GM12878 (cell line): ENCODE data around the gene BCHE. TPM values are rescaled to one million over a fixed set of nuclear protein-coding genes. Genes with fewer than 3 reads are reported as not detected.
"Not testable (repeated sequence)": the region's sequence is repeated elsewhere in the genome, so short reads cannot be mapped to it uniquely, and the experiment has no call there.

Experiments used
- ATAC-seq: fragments of 200-7000 bp; cut with Tn5 transposase; 3 replicates; pipeline ENCODE4 v1.9.1; 2020; ENCODE audit warnings: mild to moderate bottlenecking, moderate library complexity
- BruUV-seq: library from RNA; stranded (reverse); fragments of 400-500 nt; replicated peaks from 2 replicates; lab custom pipeline; 2021; lab: Mats Ljungman, UMichigan
- CTCF ChIA-PET: fragments of 300-600 bp; sonication (Branson Sonifier 250); formaldehyde crosslinking; extraction: SDS; loops from one replicate; lab custom pipeline; 2021; ENCODE audit warnings: inconsistent platforms; lab: Yijun Ruan, JAX
- POLR2A ChIA-PET: fragments of 350-600 bp; formaldehyde crosslinking; extraction: SDS; loops from one replicate; lab custom pipeline; 2021; ENCODE audit warnings: inconsistent platforms; lab: Charles Lee
- RAD21 ChIA-PET: fragments of 300-600 bp; sonication (Branson Sonifier 250); formaldehyde crosslinking; loops from one replicate; lab custom pipeline; 2023; ENCODE audit warnings: antibody characterized with exemption; ENCODE audit not compliant: unreplicated experiment; lab: Charles Lee
- SMC1A ChIA-PET: fragments of 300-600 bp; sonication (Branson Sonifier 250); formaldehyde crosslinking; loops from one replicate; lab custom pipeline; 2023; ENCODE audit not compliant: unreplicated experiment, uncharacterized antibody; lab: Charles Lee
- DNase-seq: peaks from one replicate; pipeline ENCODE4 v3.0.0-alpha.2; 2011; ENCODE audit warnings: low read depth, low spot score
- FAIRE-seq: peaks from 3 replicates; lab custom pipeline; 2011; peaks lifted over from hg19 to GRCh38; lab: Jason Lieb, UNC
- H2AFZ ChIP-seq: 2 replicates; pipeline ENCODE4 v1.6.0; 2011; ENCODE audit warnings: low read depth, low read length, control low read depth; ENCODE audit not compliant: control insufficient read depth
- H3K27ac ChIP-seq: 2 replicates; pipeline ENCODE4 v1.5.1; 2011; ENCODE audit warnings: control low read depth; ENCODE audit not compliant: control insufficient read depth, insufficient read depth
- H3K27me3 ChIP-seq, 2 experiments: replicated peaks in 1 of 2; 2 replicates each; pipeline versions ENCODE4 v1.6.0 to v1.6.1; 2011; ENCODE audit warnings: low read length in 1 of 2; ENCODE audit not compliant: control insufficient read depth in 2 of 2, insufficient read depth in 2 of 2
- H3K36me3 ChIP-seq, 2 experiments: 2 replicates each; pipeline ENCODE4 v1.5.1; 2011; ENCODE audit warnings: low read length in 1 of 2; ENCODE audit not compliant: control insufficient read depth in 2 of 2, insufficient read depth in 2 of 2
- H3K4me1 ChIP-seq: 2 replicates; pipeline ENCODE4 v1.6.1; 2011; ENCODE audit warnings: mild to moderate bottlenecking, low read length, moderate library complexity, mixed read lengths; ENCODE audit not compliant: control insufficient read depth, insufficient read depth
- H3K4me2 ChIP-seq: 2 replicates; pipeline ENCODE4 v1.6.0; 2011; ENCODE audit warnings: control low read depth; ENCODE audit not compliant: control insufficient read depth, insufficient read depth
- H3K4me3 ChIP-seq: fragments of 200-600 bp; sonication (generic); 2 replicates; pipeline ENCODE4 v1.5.1; 2016
- H3K79me2 ChIP-seq: 2 replicates; pipeline ENCODE4 v1.6.0; 2011; ENCODE audit warnings: low read length; ENCODE audit not compliant: control insufficient read depth, insufficient read depth
- H3K9ac ChIP-seq: 2 replicates; pipeline ENCODE4 v1.8.0; 2011; ENCODE audit warnings: low read length, control low read depth, mixed read lengths; ENCODE audit not compliant: control insufficient read depth, insufficient read depth
- H3K9me3 ChIP-seq: replicated peaks from 3 replicates; pipeline ENCODE4 v1.5.1; 2011; ENCODE audit warnings: mild to moderate bottlenecking, low read length; ENCODE audit not compliant: control insufficient read depth, insufficient read depth
- H4K20me1 ChIP-seq: 2 replicates; pipeline ENCODE4 v1.6.0; 2011; ENCODE audit not compliant: control insufficient read depth, insufficient read depth
- IKZF1 ChIP-seq: fragments of 450-650 bp; conservative IDR thresholded peaks from 2 replicates; pipeline ENCODE4 v1.6.1; 2017; ENCODE audit warnings: antibody characterized with exemption, mild to moderate bottlenecking
- WGBS: methylation state at CpG from one replicate; pipeline ENCODE4 v1.1.6; 2016; ENCODE audit warnings: low lambda C conversion rate; ENCODE audit not compliant: insufficient replicate concordance, insufficient coverage; ENCODE audit errors: missing lambda C conversion rate; 5-methylcytosine and 5-hydroxymethylcytosine counted together
- in situ Hi-C: fragments of 300-500 bp; cut with MboI; formaldehyde crosslinking; loops from 9 replicates; pipeline ENCODE4 v1.14.3; 2018; ENCODE audit warnings: mixed read lengths
- intact Hi-C: fragments of 100-400 bp; cut with micrococcal nuclease; formaldehyde crosslinking; loops from one replicate; pipeline ENCODE4 v1.14.2; 2022; ENCODE audit not compliant: unreplicated experiment
- polyA plus RNA-seq, 11 experiments: library from polyadenylated mRNA; depleted of rRNA in 4 of 11; unstranded in 6 of 11; stranded (reverse) in 5 of 11; fragments of >200 nt; fragmentation: Nextera tagmentation in 4 of 11; fragmentation: Illumina TruSeq in 1 of 11; extraction: Ambion mirVana in 4 of 11; extraction: Trizol in 1 of 11; gene quantifications; 1 replicate in 1 of 11; 2 replicates in 10 of 11; pipeline versions ENCODE4 v1.2.1 to v1.2.3, GENCODE V29; 2011 to 2016; ENCODE audit warnings: inconsistent platforms in 2 of 11, missing spikeins in 2 of 11, low read depth in 1 of 11
- total RNA-seq, 4 experiments: library from RNA; depleted of rRNA in 3 of 4; stranded (reverse); fragments of >200 nt in 3 of 4; fragmentation: Illumina TruSeq in 1 of 4; extraction: Trizol in 1 of 4; gene quantifications; 2 replicates each; pipeline versions ENCODE4 v1.2.1 to v1.2.3, GENCODE V29; 2013 to 2021
- TF ChIP-seq, protein P1 (sequence below): fragments of 450-650 bp; IDR thresholded peaks from 2 replicates; pipeline ENCODE4 v1.6.1; 2016; ENCODE audit warnings: mild to moderate bottlenecking
- TF ChIP-seq, protein P2 (sequence below): fragments of 450-650 bp; IDR thresholded peaks from 2 replicates; pipeline ENCODE4 v1.6.1; 2017; ENCODE audit warnings: mild to moderate bottlenecking

The BCHE gene
- total and polyA plus RNA-seq, 10 of the 15 experiments (the other 5 are each of a cell fraction or from before 2014, with no cell fraction given): 16.8 to 233 (median 29.3) TPM

DNA sequence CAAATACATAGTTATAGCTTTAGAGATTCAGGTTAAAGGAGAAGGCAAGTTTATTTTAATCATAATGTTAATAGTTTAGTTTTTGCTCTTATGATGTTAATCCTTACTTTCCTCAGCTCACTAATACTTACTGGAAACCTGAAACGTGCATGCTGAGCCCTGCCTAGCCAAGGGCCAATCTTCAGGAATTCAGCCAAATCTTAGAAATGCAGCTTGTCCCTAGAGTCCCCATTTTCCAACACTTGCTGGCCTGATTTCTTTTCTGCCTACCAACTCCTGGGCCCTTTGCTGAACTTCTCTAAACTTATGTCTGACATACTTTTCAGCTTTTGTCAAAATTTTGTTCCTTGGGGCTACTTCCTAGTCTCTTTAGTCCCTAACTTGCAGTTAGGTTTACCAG is 22.8 kb downstream of the BCHE start:
- ATAC-seq: no peak
- Histone ChIP-seq H3K9me3 (no peaks in the 10 kb centered on the region), H3K27ac (no peak overlapping the region), H2AFZ (no peak overlapping the region), H4K20me1 (no peaks in the 10 kb centered on the region), H3K9ac (no peak overlapping the region), H3K36me3 (no peaks in the 10 kb centered on the region), H3K4me3 (no peak overlapping the region), H3K4me2 (no peak overlapping the region), H3K27me3 (no peaks in the 10 kb centered on the region), H3K4me1 (no peaks in the 10 kb centered on the region), H3K79me2 (no peaks in the 10 kb centered on the region)
- TF ChIP-seq, protein P1, sequence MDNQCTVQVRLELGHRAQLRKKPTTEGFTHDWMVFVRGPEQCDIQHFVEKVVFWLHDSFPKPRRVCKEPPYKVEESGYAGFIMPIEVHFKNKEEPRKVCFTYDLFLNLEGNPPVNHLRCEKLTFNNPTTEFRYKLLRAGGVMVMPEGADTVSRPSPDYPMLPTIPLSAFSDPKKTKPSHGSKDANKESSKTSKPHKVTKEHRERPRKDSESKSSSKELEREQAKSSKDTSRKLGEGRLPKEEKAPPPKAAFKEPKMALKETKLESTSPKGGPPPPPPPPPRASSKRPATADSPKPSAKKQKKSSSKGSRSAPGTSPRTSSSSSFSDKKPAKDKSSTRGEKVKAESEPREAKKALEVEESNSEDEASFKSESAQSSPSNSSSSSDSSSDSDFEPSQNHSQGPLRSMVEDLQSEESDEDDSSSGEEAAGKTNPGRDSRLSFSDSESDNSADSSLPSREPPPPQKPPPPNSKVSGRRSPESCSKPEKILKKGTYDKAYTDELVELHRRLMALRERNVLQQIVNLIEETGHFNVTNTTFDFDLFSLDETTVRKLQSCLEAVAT: peak; percentile 68
- TF ChIP-seq IKZF1: no peak
- no peak for DNase-seq
- CTCF ChIA-PET: interaction anchor here (1.4 kb wide), 1 partner anchor 17 kb away, joined by 3 read pairs; no protein-coding TSS in a partner anchor
- in situ Hi-C loops: no loop called here
- 0% methylated on average over 1 of the region's 1 CpG for WGBS
- no TSS peak for BruUV-seq
- FAIRE-seq: no peak
- RAD21 ChIA-PET: interaction anchor here (1.1 to 8.4 kb wide), 10 partner anchors 8 to 131 kb away, joined by 3 to 98 read pairs (median 4); partner anchors contain the start of gene BCHE
- POLR2A ChIA-PET: interaction anchor here (1.0 to 1.9 kb wide), 6 partner anchors 12 to 26 kb away, joined by 3 to 10 read pairs (median 4); no protein-coding TSS in a partner anchor
- SMC1A ChIA-PET: interaction anchor here (0.7 to 3.1 kb wide), 12 partner anchors 9 to 92 kb away, joined by 3 to 24 read pairs (median 7); partner anchors contain the start of gene BCHE
- intact Hi-C loops: no loop called here

DNA sequence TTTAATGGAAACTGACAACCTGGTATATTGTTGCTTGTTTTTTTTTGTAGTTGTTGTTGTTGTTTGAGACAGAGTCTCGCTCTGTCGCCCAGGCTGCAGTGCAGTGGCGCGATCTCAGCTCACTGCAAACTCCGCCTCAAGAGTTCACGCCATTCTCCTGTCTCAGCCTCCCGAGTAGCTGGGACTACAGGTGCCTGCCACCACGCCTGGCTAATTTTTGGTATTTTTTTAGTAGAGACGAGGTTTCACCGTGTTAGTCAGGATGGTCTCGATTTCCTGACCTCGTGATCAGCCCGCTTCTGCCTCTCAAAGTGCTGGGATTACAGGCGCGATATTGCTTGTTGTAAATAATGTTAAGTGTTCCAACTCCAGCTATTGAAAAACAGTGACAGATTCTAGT is 29.3 kb downstream of the BCHE start:
- TF ChIP-seq, protein P2, sequence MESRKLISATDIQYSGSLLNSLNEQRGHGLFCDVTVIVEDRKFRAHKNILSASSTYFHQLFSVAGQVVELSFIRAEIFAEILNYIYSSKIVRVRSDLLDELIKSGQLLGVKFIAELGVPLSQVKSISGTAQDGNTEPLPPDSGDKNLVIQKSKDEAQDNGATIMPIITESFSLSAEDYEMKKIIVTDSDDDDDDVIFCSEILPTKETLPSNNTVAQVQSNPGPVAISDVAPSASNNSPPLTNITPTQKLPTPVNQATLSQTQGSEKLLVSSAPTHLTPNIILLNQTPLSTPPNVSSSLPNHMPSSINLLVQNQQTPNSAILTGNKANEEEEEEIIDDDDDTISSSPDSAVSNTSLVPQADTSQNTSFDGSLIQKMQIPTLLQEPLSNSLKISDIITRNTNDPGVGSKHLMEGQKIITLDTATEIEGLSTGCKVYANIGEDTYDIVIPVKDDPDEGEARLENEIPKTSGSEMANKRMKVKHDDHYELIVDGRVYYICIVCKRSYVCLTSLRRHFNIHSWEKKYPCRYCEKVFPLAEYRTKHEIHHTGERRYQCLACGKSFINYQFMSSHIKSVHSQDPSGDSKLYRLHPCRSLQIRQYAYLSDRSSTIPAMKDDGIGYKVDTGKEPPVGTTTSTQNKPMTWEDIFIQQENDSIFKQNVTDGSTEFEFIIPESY: peak; percentile 97
- TF ChIP-seq, protein P1: peak; percentile 60
- TF ChIP-seq, all 136 proteins: peak for 2; not testable (repeated sequence) for 134
- intact Hi-C loops, H3K27ac ChIP-seq, H2AFZ ChIP-seq, FAIRE-seq, H3K4me3 ChIP-seq, H3K4me1 ChIP-seq, in situ Hi-C loops, ATAC-seq, H3K9ac ChIP-seq, H3K4me2 ChIP-seq, H3K36me3 ChIP-seq, H3K27me3 ChIP-seq, H3K9me3 ChIP-seq, H3K79me2 ChIP-seq, DNase-seq, H4K20me1 ChIP-seq, BruUV-seq: not testable (repeated sequence)
- ChIA-PET SMC1A (interaction anchor here (0.8 to 8.3 kb wide), 6 partner anchors 10 to 345 kb away, joined by 3 to 40 read pairs (median 4); no protein-coding TSS in a partner anchor), POLR2A (interaction anchor here (1.1 kb wide), 1 partner anchor 30 kb away, joined by 3 read pairs; no protein-coding TSS in a partner anchor), CTCF (interaction anchor here (0.9 kb wide), 1 partner anchor 468 kb away, joined by 3 read pairs; no protein-coding TSS in a partner anchor), RAD21 (interaction anchor here (1.1 to 8.4 kb wide), 7 partner anchors 9 to 80 kb away, joined by 3 to 98 read pairs (median 6); partner anchors contain the start of gene BCHE)
- WGBS: 84% methylated on average over 15 of the region's 15 CpGs
